CD4-positive, alpha-beta T cell treated with Interleukin-10 for 1 hour (primary cell): ENCODE results near the gene WASHC2A.
A peak's percentile ranks its signal among the peaks of the same experiment; 100 is the strongest.
"Not testable (repeated sequence)": the region's sequence is repeated elsewhere in the genome, so short reads cannot be mapped to it uniquely, and the experiment has no call there.

Experiments
- DNase-seq: peaks from one replicate; pipeline ENCODE4 v3.0.0-alpha.2; 2020

Gene WASHC2A

GRCh38 chr10:50075139-50075538, 7.4 kb downstream of the WASHC2A start:
- not testable (repeated sequence) for DNase-seq

- peak; percentile 24 for DNase-seq
Measured at GRCh38 chr10:50075544-50075943, 7.8 kb downstream of the WASHC2A start.

- DNase-seq, result not testable (repeated sequence)
Measured at GRCh38 chr10:50091304-50091703, 23.6 kb downstream of the WASHC2A start.

GRCh38 chr10:50092928-50093327, 25.2 kb downstream of the WASHC2A start:
- DNase-seq, result not testable (repeated sequence)

GRCh38 chr10:50094630-50095029, 26.9 kb downstream of the WASHC2A start:
- DNase-seq, result not testable (repeated sequence)

- DNase-seq, result not testable (repeated sequence)
Measured at GRCh38 chr10:50095402-50095801, 27.6 kb downstream of the WASHC2A start.

- not testable (repeated sequence) for DNase-seq
Measured at GRCh38 chr10:50096722-50097121, 29.0 kb downstream of the WASHC2A start.

GRCh38 chr10:50098645-50099044, 30.9 kb downstream of the WASHC2A start:
- DNase-seq, result not testable (repeated sequence)

- not testable (repeated sequence) for DNase-seq
Measured at GRCh38 chr10:50101139-50101582, 33.4 kb downstream of the WASHC2A start.

GRCh38 chr10:50101747-50102146, 34.0 kb downstream of the WASHC2A start:
- DNase-seq, result not testable (repeated sequence)

GRCh38 chr10:50102267-50102666, 34.5 kb downstream of the WASHC2A start:
- not testable (repeated sequence) for DNase-seq

- DNase-seq, result not testable (repeated sequence)
Measured at GRCh38 chr10:50108999-50109698, 41.4 kb downstream of the WASHC2A start.

GRCh38 chr10:50112419-50113112, 44.8 kb downstream of the WASHC2A start:
- DNase-seq, result not testable (repeated sequence)

GRCh38 chr10:50126765-50127164, 59.0 kb downstream of the WASHC2A start:
- DNase-seq, result not testable (repeated sequence)

- not testable (repeated sequence) for DNase-seq
Measured at GRCh38 chr10:50127770-50128292, 60.1 kb downstream of the WASHC2A start.

GRCh38 chr10:50131245-50131965, 63.7 kb downstream of the WASHC2A start:
- DNase-seq, result not testable (repeated sequence)

- DNase-seq, result not testable (repeated sequence)
Measured at GRCh38 chr10:50132322-50132721, 64.6 kb downstream of the WASHC2A start.

GRCh38 chr10:50132841-50133240, 65.1 kb downstream of the WASHC2A start:
- DNase-seq, result not testable (repeated sequence)

GRCh38 chr10:50143512-50144174, 75.9 kb downstream of the WASHC2A start:
- peak; percentile 5 for DNase-seq

- DNase-seq, result not testable (repeated sequence)
Measured at GRCh38 chr10:50145575-50145974, 77.8 kb downstream of the WASHC2A start.

GRCh38 chr10:50152792-50153272, 85.1 kb downstream of the WASHC2A start:
- no peak for DNase-seq

- DNase-seq, result not testable (repeated sequence)
Measured at GRCh38 chr10:50157868-50158267, 90.1 kb downstream of the WASHC2A start.
